Glomerular endothelial cell (primary cell): Measurements from ENCODE around the gene MAEA. TPM values are rescaled to one million over a fixed set of nuclear protein-coding genes. Genes with fewer than 3 reads are reported as not detected.

Source experiments
- DNase-seq: peaks from one replicate; pipeline ENCODE4 v3.0.0-alpha.2; 2011; ENCODE audit warnings: low read depth, low spot score; ENCODE audit errors: extremely low read depth
- total RNA-seq: library from RNA; depleted of rRNA; stranded (reverse); fragments of >200 nt; gene quantifications from 2 replicates; pipeline ENCODE4 v1.2.3, GENCODE V29; 2015

Gene MAEA
- total RNA-seq, 1 donor from 2014 or later: 71.9 TPM

GRCh38 chr4:1298461-1298860, 8.8 kb downstream of the MAEA start:
- DNase-seq: no peak

GRCh38 chr4:1299301-1299860, 9.7 kb downstream of the MAEA start:
- no peak for DNase-seq

- no peak for DNase-seq
Observed at GRCh38 chr4:1300466-1301455, 11.1 kb downstream of the MAEA start.

- DNase-seq: no peak
Observed at GRCh38 chr4:1302159-1302558, 12.5 kb downstream of the MAEA start.

GRCh38 chr4:1305261-1305711, 15.6 kb downstream of the MAEA start:
- no peak for DNase-seq

- no peak for DNase-seq
Observed at GRCh38 chr4:1305781-1306455, 16.2 kb downstream of the MAEA start.

- DNase-seq: no peak
Observed at GRCh38 chr4:1307951-1308735, 18.5 kb downstream of the MAEA start.

- DNase-seq: no peak
Observed at GRCh38 chr4:1309261-1310010, 19.7 kb downstream of the MAEA start.

- DNase-seq: no peak
Observed at GRCh38 chr4:1310031-1310795, 20.5 kb downstream of the MAEA start.

GRCh38 chr4:1310796-1311631, 21.3 kb downstream of the MAEA start:
- no peak for DNase-seq

- no peak for DNase-seq
Observed at GRCh38 chr4:1312821-1313640, 23.3 kb downstream of the MAEA start.

- DNase-seq: no peak
Observed at GRCh38 chr4:1315306-1315705, 25.6 kb downstream of the MAEA start.

GRCh38 chr4:1315836-1316536, 26.3 kb downstream of the MAEA start:
- DNase-seq: no peak

GRCh38 chr4:1316537-1317168, 27.0 kb downstream of the MAEA start:
- DNase-seq: no peak

- no peak for DNase-seq
Observed at GRCh38 chr4:1317177-1318045, 27.7 kb downstream of the MAEA start.

- no peak for DNase-seq
Observed at GRCh38 chr4:1318046-1318375, 28.3 kb downstream of the MAEA start.
